ENCODE data around the gene TRAPPC2.

The TRAPPC2 gene

GRCh38 chrX:13721819-13722519 is 12.5 kb downstream of the TRAPPC2 start:
- Histone ChIP-seq H3K27me3 (replicated peaks; ENCODE audit: control insufficient read depth, insufficient read depth, low read length) (no peaks in the 10 kb centered on the region), H3K4me3 (replicated peaks; ENCODE audit: low read depth, low read length) (no peak overlapping the region), H3K36me3 (ENCODE audit: control insufficient read depth, insufficient read depth, low read length) (peaks cover 7% of the 10 kb centered on the region)
- no peak for TF ChIP-seq CTCF (IDR thresholded peaks at IDR 0.05; ENCODE audit: insufficient read depth, low read length, poor library complexity, severe bottlenecking)
- no peak for DNase-seq (ENCODE audit: extremely low read depth, insufficient read length)

- Histone ChIP-seq H3K27me3 (replicated peaks; ENCODE audit: control insufficient read depth, insufficient read depth, low read length) (no peaks in the 10 kb centered on the region), H3K36me3 (ENCODE audit: control insufficient read depth, insufficient read depth, low read length) (peaks cover 7% of the 10 kb centered on the region), H3K4me3 (replicated peaks; ENCODE audit: low read depth, low read length) (no peak overlapping the region)
- TF ChIP-seq CTCF (IDR thresholded peaks at IDR 0.05; ENCODE audit: insufficient read depth, low read length, poor library complexity, severe bottlenecking), result no peak
- no peak for DNase-seq (ENCODE audit: extremely low read depth, insufficient read length)
Measured at GRCh38 chrX:13721371-13721770, 13.0 kb downstream of the TRAPPC2 start.

DNA sequence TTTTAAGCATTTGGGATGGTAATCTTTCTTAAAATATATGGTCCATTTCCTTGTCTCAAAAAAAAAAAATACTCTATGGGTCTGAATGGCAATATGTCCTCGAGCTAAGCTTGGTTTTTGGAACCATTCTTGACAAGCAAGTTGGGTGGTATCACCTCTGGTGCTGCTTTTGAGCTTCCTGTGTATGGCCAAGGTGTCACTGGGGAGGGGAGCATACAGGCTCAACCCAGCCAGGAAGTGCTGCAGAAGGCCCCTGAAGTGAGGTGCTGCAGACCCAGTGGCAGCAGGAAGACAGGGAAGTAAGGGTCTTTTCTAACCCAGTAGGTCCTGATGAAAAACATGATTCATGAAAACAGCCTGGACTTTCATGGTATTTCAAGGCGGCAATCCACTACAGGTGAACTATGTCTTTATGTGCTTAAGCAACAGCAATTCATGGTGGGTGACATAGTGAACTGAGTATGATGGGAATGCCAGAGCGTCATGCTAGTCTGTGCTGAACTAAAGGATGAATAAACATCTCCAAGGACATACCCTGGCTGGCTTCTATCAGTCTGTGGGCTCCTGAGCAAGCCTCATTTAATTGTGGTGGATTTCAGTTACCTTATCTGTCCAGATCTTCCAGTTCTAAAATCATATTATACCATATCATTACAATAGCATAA is 15.1 kb downstream of the TRAPPC2 start:
- H3K4me3 ChIP-seq (replicated peaks; ENCODE audit: low read depth, low read length), result no peak overlapping the region
- no peaks in the 10 kb centered on the region for H3K27me3 ChIP-seq (replicated peaks; ENCODE audit: control insufficient read depth, insufficient read depth, low read length)
- peaks cover 7% of the 10 kb centered on the region for H3K36me3 ChIP-seq (ENCODE audit: control insufficient read depth, insufficient read depth, low read length)
- DNase-seq (ENCODE audit: extremely low read depth, insufficient read length), result no peak
- TF ChIP-seq CTCF (IDR thresholded peaks at IDR 0.05; ENCODE audit: insufficient read depth, low read length, poor library complexity, severe bottlenecking), result no peak

- no peak for DNase-seq (ENCODE audit: extremely low read depth, insufficient read length)
- Histone ChIP-seq H3K27me3 (replicated peaks; ENCODE audit: control insufficient read depth, insufficient read depth, low read length) (no peaks in the 10 kb centered on the region), H3K4me3 (replicated peaks; ENCODE audit: low read depth, low read length) (no peak overlapping the region), H3K36me3 (ENCODE audit: control insufficient read depth, insufficient read depth, low read length) (peaks cover 7% of the 10 kb centered on the region)
- no peak for TF ChIP-seq CTCF (IDR thresholded peaks at IDR 0.05; ENCODE audit: insufficient read depth, low read length, poor library complexity, severe bottlenecking)
Measured at GRCh38 chrX:13717700-13718472, 16.5 kb downstream of the TRAPPC2 start.

DNA sequence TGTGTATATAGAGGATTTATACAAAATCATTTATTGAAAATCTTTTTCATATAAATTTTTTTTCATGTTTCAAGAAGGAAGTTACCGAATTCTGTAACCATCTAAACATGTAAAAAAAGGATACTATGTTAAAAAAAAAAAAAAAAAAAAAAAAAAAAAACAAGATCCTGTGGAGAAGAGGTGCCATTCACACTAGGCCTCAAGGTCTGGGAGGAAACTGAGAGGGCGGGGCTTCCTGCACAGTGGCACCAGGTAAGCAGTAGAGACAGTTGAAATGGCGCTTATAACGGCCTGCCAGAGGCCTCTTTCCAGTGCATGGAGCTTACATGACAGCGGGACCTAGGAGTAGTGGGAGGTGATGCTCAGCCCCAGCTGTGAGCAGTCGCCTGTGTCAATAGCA is 17.5 kb downstream of the TRAPPC2 start:
- Histone ChIP-seq H3K36me3 (ENCODE audit: control insufficient read depth, insufficient read depth, low read length) (peaks cover 7% of the 10 kb centered on the region), H3K4me3 (replicated peaks; ENCODE audit: low read depth, low read length) (no peak overlapping the region), H3K27me3 (replicated peaks; ENCODE audit: control insufficient read depth, insufficient read depth, low read length) (no peaks in the 10 kb centered on the region)
- no peak for DNase-seq (ENCODE audit: extremely low read depth, insufficient read length)
- no peak for TF ChIP-seq CTCF (IDR thresholded peaks at IDR 0.05; ENCODE audit: insufficient read depth, low read length, poor library complexity, severe bottlenecking)

Data from GM06990 (cell line).